Tibial nerve (tissue), 4 donors: ENCODE data around the gene IFFO2. TPM values are rescaled to one million over a fixed set of nuclear protein-coding genes. Genes with fewer than 3 reads are reported as not detected.
A peak's percentile ranks its signal among the peaks of the same experiment; 100 is the strongest.

Experiments used
- DNase-seq, 2 donors: peaks; one replicate each; pipeline ENCODE4 v3.0.0-alpha.2; 2019; ENCODE audit warnings: low spot score in 2 of 2
- H3K27ac ChIP-seq, 4 donors: fragments of 200-600 bp; sonication (generic) in 3 of 4; one replicate each; pipeline ENCODE4 v1.5.1; 2017 to 2019; ENCODE audit warnings: mild to moderate bottlenecking in 1 of 4
- H3K27me3 ChIP-seq, 2 donors: fragments of 200-600 bp; sonication (generic) in 1 of 2; one replicate each; pipeline versions ENCODE4 v1.5.1 to v1.6.0; 2017 to 2019
- H3K36me3 ChIP-seq, 3 donors: fragments of 200-600 bp; sonication (generic); one replicate each; pipeline ENCODE4 v1.5.1; 2018 to 2019
- H3K4me1 ChIP-seq, 4 donors: fragments of 200-600 bp; sonication (generic) in 3 of 4; one replicate each; pipeline ENCODE4 v1.5.1; 2017 to 2019
- H3K4me3 ChIP-seq, 4 donors: fragments of 200-600 bp; sonication (generic) in 3 of 4; one replicate each; pipeline ENCODE4 v1.5.1; 2017 to 2019; ENCODE audit warnings: mild to moderate bottlenecking in 1 of 4, moderate library complexity in 1 of 4
- H3K9me3 ChIP-seq, 4 donors: fragments of 200-600 bp; sonication (generic) in 3 of 4; one replicate each; pipeline ENCODE4 v1.5.1; 2017 to 2019
- EP300 ChIP-seq, 2 donors: sonication (generic); formaldehyde crosslinking; IDR thresholded peaks; one replicate each; pipeline ENCODE4 v1.6.1; 2017; ENCODE audit warnings: antibody characterized with exemption in 2 of 2, mild to moderate bottlenecking in 1 of 2
- POLR2A ChIP-seq, 2 donors: fragments of 450-650 bp; IDR thresholded peaks; one replicate each; pipeline ENCODE4 v1.6.1; 2017; ENCODE audit warnings: antibody characterized with exemption in 2 of 2, mild to moderate bottlenecking in 2 of 2, moderate library complexity in 2 of 2
- WGBS, 2 donors: methylation state at CpG; one replicate each; pipeline ENCODE4 v1.1.5; 2018; 5-methylcytosine and 5-hydroxymethylcytosine counted together
- total RNA-seq, 4 donors: library from RNA; depleted of rRNA; stranded (reverse); fragments of >200 nt; gene quantifications; one replicate each; pipeline ENCODE4 v1.1.0, GENCODE V29; 2016
- TF ChIP-seq, protein P1 (sequence below), 5 experiments: fragments of 200-600 bp in 3 of 5; fragments of 450-650 bp in 2 of 5; sonication (generic) in 3 of 5; IDR thresholded peaks; one replicate each; pipeline ENCODE4 v1.5.1; 2016 to 2019; ENCODE audit warnings: antibody characterized with exemption in 5 of 5, mild to moderate bottlenecking in 3 of 5, moderate library complexity in 2 of 5

The IFFO2 gene
- total RNA-seq, 4 donors from 2014 or later = 3.6 to 19.2 (median 9.2) TPM

DNA sequence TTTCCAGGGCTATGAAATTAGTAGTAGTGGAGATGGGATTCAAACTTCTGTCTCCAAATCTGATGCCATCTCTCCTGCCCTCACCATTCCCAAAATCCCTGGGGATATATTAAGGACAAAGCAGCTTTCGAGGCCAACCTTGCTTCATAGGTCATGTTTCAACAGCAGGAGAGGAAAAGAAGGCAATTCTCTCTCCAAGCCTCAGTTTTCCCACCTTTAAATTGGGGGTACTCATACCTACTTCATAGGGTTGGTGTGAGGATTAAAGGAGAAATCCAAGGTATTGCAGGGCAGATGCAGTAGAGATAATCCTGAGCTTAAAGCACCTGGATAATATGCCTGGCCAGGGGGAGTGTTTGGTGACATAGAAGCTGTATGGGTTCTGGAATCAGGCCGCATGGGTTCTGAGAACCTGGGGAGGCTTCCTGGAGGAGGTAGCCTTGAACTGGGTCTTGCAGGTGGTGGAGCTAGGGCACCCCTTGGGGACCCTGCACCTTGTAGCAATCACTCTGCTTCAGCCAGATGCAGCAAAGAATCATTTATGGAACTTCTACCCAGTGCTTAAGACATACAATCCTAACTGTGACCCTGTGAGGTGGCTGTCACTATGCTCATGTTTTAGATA, 10.7 kb upstream of the IFFO2 start:
- no peaks in the 10 kb centered on the region for H3K36me3 ChIP-seq
- peaks cover 0 to 7% (median 0%) of the 10 kb centered on the region in 4 donors for H3K4me1 ChIP-seq
- TF ChIP-seq, protein P1, sequence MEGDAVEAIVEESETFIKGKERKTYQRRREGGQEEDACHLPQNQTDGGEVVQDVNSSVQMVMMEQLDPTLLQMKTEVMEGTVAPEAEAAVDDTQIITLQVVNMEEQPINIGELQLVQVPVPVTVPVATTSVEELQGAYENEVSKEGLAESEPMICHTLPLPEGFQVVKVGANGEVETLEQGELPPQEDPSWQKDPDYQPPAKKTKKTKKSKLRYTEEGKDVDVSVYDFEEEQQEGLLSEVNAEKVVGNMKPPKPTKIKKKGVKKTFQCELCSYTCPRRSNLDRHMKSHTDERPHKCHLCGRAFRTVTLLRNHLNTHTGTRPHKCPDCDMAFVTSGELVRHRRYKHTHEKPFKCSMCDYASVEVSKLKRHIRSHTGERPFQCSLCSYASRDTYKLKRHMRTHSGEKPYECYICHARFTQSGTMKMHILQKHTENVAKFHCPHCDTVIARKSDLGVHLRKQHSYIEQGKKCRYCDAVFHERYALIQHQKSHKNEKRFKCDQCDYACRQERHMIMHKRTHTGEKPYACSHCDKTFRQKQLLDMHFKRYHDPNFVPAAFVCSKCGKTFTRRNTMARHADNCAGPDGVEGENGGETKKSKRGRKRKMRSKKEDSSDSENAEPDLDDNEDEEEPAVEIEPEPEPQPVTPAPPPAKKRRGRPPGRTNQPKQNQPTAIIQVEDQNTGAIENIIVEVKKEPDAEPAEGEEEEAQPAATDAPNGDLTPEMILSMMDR (IDR thresholded peaks at IDR 0.05) = no peak
- TF ChIP-seq POLR2A (IDR thresholded peaks at IDR 0.05) (no peak), EP300 (IDR thresholded peaks at IDR 0.05) (no peak)
- H3K27ac ChIP-seq = no peak overlapping the region
- no peaks in the 10 kb centered on the region for H3K27me3 ChIP-seq
- 79 to 87% methylated on average over 1 to 2 of the region's 2 CpGs for WGBS, 2 donors
- no peaks in the 10 kb centered on the region for H3K9me3 ChIP-seq
- DNase-seq = no peak
- no peak overlapping the region for H3K4me3 ChIP-seq

DNA sequence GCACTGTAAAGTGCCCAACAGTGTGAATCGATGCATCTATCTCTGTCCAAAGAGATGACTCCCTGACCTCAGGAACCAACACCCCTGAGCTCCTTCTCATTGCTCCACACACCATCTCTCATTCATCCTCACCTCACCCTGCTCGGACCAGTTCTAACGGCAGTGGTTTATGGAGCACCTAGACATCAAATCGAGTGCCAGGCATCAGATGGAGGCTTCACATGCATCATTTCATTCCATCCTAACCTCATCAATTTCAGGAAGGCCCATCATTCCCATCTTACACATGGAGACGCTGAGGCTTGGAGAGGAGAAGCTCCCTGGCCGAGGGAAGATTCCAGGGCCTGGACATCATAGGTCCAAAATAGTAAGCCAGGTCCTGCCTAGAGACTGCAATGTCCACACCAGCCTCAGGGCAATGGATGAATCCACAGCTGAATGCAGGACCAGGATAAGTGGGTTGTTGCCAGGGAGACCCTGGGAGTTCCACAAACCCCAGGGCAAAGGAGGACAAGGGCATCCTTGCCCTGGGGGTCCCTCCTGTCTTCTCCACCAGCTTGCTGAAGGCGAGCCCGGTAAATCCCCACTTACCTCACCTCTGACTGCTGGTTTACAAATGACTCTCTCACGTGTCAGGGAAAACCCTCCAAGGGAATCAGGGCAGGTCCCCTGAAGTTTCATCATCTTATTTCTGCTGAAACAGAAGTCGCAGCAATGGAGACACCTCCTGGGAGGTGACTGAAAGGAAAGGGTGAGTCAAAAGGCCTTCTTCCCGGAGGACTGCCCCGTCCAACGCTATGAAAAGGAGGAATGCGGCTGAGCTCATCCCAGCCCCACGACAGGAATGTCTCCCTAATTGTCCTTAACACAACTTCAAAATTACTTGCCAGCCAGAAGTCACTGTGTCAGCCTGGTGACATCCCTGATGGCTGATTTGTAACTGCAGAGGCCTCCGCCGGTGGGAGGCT, 9.0 kb upstream of the IFFO2 start:
- H3K4me3 ChIP-seq = no peak overlapping the region
- no peak for TF ChIP-seq POLR2A (IDR thresholded peaks at IDR 0.05)
- TF ChIP-seq, protein P1 (IDR thresholded peaks at IDR 0.05) = no peak
- TF ChIP-seq EP300 (IDR thresholded peaks at IDR 0.05) = no peak
- H3K27ac ChIP-seq = no peak overlapping the region
- 64 to 73% methylated on average over 17 of the region's 17 CpGs for WGBS, 2 donors
- H3K27me3 ChIP-seq = no peaks in the 10 kb centered on the region
- H3K36me3 ChIP-seq = no peaks in the 10 kb centered on the region
- H3K4me1 ChIP-seq = peaks cover 0 to 11% (median 3%) of the 10 kb centered on the region in 4 donors
- H3K9me3 ChIP-seq = no peaks in the 10 kb centered on the region
- no peak for DNase-seq

DNA sequence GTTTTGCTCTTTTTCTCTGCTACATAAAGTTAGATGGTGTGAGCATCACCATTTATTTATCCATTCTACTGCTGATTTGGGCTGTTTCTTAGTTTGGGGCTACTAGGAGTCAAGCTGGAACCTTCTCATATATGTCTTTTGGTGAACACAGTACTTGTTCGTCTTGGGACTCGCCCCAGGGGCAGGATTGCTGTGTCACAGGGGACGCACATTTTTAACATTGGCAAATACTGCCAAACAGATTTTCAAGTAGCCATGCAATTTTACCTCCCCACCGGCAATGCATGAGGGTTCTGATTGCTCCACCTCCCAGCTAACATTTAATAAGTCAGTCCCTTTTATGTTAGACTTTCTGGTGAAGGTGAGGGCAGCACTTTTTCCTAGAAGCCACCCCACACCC, 7.5 kb upstream of the IFFO2 start:
- no peak overlapping the region for H3K27ac ChIP-seq
- TF ChIP-seq POLR2A (IDR thresholded peaks at IDR 0.05) = no peak
- no peak for TF ChIP-seq EP300 (IDR thresholded peaks at IDR 0.05)
- TF ChIP-seq, protein P1 (IDR thresholded peaks at IDR 0.05) = no peak
- no peak for DNase-seq
- no peak overlapping the region for H3K4me3 ChIP-seq
- WGBS, 2 donors = 81 to 92% methylated on average over 4 of the region's 4 CpGs
- no peaks in the 10 kb centered on the region for H3K9me3 ChIP-seq
- no peaks in the 10 kb centered on the region for H3K36me3 ChIP-seq
- H3K4me1 ChIP-seq = peaks cover 0 to 11% (median 3%) of the 10 kb centered on the region in 4 donors
- no peaks in the 10 kb centered on the region for H3K27me3 ChIP-seq

DNA sequence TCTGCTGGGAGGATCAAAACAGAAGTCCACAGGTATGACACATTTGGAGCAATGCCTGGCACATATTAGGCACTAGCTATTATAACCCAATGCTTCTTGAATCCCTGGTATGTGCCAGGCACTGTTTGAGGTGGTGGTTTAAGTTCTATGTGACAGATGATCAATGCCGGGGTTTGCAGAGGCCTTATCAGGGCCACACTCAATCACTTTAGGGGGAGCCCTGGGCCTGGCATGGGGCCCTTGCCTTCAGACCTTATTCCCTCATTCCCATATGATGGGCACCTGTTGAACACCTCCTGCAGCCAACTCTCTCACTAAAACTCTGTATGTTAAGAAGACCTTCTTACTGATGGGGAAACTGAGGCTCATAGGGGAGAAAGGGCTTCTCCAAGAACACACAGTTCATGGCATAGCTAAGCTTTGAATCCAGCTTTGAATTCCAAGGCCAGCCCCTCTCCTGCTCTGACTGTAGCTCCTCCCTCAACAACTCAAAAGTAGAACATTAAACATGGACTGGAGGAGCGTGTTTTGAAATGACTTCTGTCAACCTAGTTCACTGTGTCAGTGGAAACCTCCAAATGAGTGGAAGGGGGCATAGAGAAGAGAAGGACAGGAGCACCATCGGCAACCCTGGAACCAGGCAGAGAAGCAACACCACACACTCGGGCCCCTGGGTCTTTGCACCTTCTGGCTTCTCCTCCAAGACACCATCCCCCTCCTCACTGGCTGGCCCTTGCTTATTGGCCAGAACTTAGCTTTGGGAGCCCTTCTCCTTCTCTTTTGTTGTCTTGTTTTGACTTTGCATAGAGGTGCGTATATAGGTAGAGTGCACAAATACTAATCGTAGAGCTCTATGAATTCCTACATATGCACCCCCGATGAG, 6.6 kb upstream of the IFFO2 start:
- Histone ChIP-seq H3K9me3 (no peaks in the 10 kb centered on the region), H3K27me3 (no peaks in the 10 kb centered on the region), H3K36me3 (no peaks in the 10 kb centered on the region), H3K27ac (peak overlapping the region in 3 of 4 donors; percentile 46 to 78 (median 73)), H3K4me1 (peaks cover 0 to 11% (median 3%) of the 10 kb centered on the region in 4 donors), H3K4me3 (no peak overlapping the region)
- WGBS, 2 donors = 82 to 95% methylated on average over 7 of the region's 7 CpGs
- TF ChIP-seq, protein P1 (IDR thresholded peaks at IDR 0.05) = no peak
- TF ChIP-seq POLR2A (IDR thresholded peaks at IDR 0.05) (no peak), EP300 (IDR thresholded peaks at IDR 0.05) (no peak)
- no peak for DNase-seq
